H1 (cell line): Measurements from ENCODE around the gene GSKIP. TPM values are rescaled to one million over a fixed set of nuclear protein-coding genes. Genes with fewer than 3 reads are reported as not detected.

ENCODE experiments used
- ASH2L ChIP-seq: fragments of 200-600, 300-600 bp; sonication (generic); IDR thresholded peaks from one replicate; pipeline ENCODE4 v1.7.1; 2017; ENCODE audit warnings: low read length
- BCL11A ChIP-seq, 2 experiments: IDR thresholded peaks; one replicate each; pipeline ENCODE4 v1.6.1; 2011; ENCODE audit warnings: low read depth in 2 of 2, low read length in 2 of 2, mild to moderate bottlenecking in 2 of 2
- CEBPB ChIP-seq: IDR thresholded peaks from 2 replicates; pipeline ENCODE4 v1.6.1; 2012; ENCODE audit warnings: low read depth, low read length
- JUND ChIP-seq: IDR thresholded peaks from 2 replicates; pipeline ENCODE4 v1.6.1; 2011; ENCODE audit warnings: mild to moderate bottlenecking, improper control_type of control experiment, low read length
- POLR2AphosphoS5 ChIP-seq: IDR thresholded peaks from 2 replicates; pipeline ENCODE4 v1.6.1; 2011; ENCODE audit warnings: low read depth, low read length
- SIRT6 ChIP-seq: IDR thresholded peaks from one replicate; pipeline ENCODE4 v1.7.1; 2012; ENCODE audit warnings: low read length, inconsistent platforms
- TAF7 ChIP-seq: optimal IDR thresholded peaks from 2 replicates; pipeline ENCODE3; 2011; ENCODE audit warnings: low read depth, mild to moderate bottlenecking, inconsistent platforms, low read length, moderate library complexity, borderline replicate concordance
- TCF12 ChIP-seq: IDR thresholded peaks from 2 replicates; pipeline ENCODE4 v1.6.1; 2011; ENCODE audit warnings: low read depth, mild to moderate bottlenecking, low read length
- polyA plus RNA-seq, 7 experiments: library from polyadenylated mRNA; depleted of rRNA in 3 of 7; stranded (reverse) in 5 of 7; unstranded in 2 of 7; fragments of >200 nt in 5 of 7; fragments of 200-250 nt in 2 of 7; gene quantifications; 1 replicate in 5 of 7; 2 replicates in 1 of 7; 4 replicates in 1 of 7; pipeline versions ENCODE4 v1.2.1 to v1.2.3, GENCODE V29; 2011 to 2013; ENCODE audit warnings: missing spikeins in 2 of 7, mixed read lengths in 2 of 7
- total RNA-seq: library from RNA; stranded (reverse); fragmentation: NEBNext Ultra II Directional; extraction: Animal tissue kit (Norgen Biotek cat#: 25700); gene quantifications from 2 replicates; pipeline ENCODE4 v1.2.1, GENCODE V29; 2021
- TF ChIP-seq, protein P1 (sequence below): fragments of 300-600 bp; sonication (generic); IDR thresholded peaks from 2 replicates; pipeline ENCODE4 v1.7.1; 2012; ENCODE audit warnings: low read length, moderate library complexity, mild to moderate bottlenecking, inconsistent platforms; ENCODE audit not compliant: insufficient replicate concordance
- TF ChIP-seq, protein P2 (sequence below): IDR thresholded peaks from 2 replicates; pipeline ENCODE4 v1.6.1; 2011; ENCODE audit warnings: low read length, improper control_type of control experiment

Gene GSKIP
- total and polyA plus RNA-seq, 2 of the 8 experiments (the other 6 are each of a cell fraction or from before 2014, with no cell fraction given), result 20.3 to 37.1 TPM

DNA sequence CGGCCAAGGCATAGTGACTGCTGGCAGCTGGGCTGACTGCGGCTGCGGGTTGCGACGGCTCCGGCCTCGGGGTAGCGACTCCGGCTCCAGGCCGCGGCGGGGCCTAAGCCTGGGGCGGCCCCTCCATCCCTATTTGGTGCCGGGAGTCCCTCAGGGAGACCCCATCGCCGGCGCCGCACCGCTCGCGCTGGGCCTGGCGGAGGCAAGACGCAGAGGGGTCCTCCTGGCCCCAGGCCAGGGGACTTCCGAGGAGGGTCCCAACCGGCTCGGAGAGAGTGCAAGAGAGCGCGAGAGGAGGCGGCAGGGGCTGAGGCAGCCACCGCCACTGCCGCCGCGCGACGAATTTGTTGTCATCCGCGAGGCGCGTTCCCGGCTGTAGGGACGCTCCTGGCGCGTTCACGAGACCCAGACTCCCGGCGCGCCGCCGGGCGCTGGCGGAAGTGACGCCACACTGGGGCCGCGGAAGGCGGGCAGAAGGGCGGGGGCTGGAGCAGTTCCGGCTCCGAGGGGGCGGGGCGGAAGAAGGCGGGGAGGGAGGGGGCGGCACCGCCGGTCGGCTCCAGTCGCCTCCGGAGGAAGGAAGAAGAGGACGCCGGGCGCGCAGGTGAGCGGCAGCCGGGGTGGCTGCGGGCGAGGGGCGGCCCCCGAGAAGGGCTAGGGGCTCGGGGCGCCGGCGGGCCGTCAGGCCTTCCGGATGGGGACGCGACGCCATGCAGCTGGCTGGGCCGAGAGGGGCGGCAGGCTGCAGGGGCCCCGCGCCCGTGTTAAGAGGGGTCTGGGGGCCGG lies at the start of gene GSKIP, which contains the start of gene ATG2B (continued):
- TF ChIP-seq, protein P1, sequence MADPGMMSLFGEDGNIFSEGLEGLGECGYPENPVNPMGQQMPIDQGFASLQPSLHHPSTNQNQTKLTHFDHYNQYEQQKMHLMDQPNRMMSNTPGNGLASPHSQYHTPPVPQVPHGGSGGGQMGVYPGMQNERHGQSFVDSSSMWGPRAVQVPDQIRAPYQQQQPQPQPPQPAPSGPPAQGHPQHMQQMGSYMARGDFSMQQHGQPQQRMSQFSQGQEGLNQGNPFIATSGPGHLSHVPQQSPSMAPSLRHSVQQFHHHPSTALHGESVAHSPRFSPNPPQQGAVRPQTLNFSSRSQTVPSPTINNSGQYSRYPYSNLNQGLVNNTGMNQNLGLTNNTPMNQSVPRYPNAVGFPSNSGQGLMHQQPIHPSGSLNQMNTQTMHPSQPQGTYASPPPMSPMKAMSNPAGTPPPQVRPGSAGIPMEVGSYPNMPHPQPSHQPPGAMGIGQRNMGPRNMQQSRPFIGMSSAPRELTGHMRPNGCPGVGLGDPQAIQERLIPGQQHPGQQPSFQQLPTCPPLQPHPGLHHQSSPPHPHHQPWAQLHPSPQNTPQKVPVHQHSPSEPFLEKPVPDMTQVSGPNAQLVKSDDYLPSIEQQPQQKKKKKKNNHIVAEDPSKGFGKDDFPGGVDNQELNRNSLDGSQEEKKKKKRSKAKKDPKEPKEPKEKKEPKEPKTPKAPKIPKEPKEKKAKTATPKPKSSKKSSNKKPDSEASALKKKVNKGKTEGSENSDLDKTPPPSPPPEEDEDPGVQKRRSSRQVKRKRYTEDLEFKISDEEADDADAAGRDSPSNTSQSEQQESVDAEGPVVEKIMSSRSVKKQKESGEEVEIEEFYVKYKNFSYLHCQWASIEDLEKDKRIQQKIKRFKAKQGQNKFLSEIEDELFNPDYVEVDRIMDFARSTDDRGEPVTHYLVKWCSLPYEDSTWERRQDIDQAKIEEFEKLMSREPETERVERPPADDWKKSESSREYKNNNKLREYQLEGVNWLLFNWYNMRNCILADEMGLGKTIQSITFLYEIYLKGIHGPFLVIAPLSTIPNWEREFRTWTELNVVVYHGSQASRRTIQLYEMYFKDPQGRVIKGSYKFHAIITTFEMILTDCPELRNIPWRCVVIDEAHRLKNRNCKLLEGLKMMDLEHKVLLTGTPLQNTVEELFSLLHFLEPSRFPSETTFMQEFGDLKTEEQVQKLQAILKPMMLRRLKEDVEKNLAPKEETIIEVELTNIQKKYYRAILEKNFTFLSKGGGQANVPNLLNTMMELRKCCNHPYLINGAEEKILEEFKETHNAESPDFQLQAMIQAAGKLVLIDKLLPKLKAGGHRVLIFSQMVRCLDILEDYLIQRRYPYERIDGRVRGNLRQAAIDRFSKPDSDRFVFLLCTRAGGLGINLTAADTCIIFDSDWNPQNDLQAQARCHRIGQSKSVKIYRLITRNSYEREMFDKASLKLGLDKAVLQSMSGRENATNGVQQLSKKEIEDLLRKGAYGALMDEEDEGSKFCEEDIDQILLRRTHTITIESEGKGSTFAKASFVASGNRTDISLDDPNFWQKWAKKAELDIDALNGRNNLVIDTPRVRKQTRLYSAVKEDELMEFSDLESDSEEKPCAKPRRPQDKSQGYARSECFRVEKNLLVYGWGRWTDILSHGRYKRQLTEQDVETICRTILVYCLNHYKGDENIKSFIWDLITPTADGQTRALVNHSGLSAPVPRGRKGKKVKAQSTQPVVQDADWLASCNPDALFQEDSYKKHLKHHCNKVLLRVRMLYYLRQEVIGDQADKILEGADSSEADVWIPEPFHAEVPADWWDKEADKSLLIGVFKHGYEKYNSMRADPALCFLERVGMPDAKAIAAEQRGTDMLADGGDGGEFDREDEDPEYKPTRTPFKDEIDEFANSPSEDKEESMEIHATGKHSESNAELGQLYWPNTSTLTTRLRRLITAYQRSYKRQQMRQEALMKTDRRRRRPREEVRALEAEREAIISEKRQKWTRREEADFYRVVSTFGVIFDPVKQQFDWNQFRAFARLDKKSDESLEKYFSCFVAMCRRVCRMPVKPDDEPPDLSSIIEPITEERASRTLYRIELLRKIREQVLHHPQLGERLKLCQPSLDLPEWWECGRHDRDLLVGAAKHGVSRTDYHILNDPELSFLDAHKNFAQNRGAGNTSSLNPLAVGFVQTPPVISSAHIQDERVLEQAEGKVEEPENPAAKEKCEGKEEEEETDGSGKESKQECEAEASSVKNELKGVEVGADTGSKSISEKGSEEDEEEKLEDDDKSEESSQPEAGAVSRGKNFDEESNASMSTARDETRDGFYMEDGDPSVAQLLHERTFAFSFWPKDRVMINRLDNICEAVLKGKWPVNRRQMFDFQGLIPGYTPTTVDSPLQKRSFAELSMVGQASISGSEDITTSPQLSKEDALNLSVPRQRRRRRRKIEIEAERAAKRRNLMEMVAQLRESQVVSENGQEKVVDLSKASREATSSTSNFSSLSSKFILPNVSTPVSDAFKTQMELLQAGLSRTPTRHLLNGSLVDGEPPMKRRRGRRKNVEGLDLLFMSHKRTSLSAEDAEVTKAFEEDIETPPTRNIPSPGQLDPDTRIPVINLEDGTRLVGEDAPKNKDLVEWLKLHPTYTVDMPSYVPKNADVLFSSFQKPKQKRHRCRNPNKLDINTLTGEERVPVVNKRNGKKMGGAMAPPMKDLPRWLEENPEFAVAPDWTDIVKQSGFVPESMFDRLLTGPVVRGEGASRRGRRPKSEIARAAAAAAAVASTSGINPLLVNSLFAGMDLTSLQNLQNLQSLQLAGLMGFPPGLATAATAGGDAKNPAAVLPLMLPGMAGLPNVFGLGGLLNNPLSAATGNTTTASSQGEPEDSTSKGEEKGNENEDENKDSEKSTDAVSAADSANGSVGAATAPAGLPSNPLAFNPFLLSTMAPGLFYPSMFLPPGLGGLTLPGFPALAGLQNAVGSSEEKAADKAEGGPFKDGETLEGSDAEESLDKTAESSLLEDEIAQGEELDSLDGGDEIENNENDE, result no peak
- no peak for TF ChIP-seq TCF12
- no peak for TF ChIP-seq BCL11A (IDR thresholded peaks at IDR 0.05; ENCODE audit: low read depth in 2 of 2, low read length in 2 of 2)
- peak; percentile 69 for TF ChIP-seq TAF7
- no peak for TF ChIP-seq SIRT6
- no peak for TF ChIP-seq JUND
- TF ChIP-seq CEBPB, result no peak
- TF ChIP-seq, protein P2, sequence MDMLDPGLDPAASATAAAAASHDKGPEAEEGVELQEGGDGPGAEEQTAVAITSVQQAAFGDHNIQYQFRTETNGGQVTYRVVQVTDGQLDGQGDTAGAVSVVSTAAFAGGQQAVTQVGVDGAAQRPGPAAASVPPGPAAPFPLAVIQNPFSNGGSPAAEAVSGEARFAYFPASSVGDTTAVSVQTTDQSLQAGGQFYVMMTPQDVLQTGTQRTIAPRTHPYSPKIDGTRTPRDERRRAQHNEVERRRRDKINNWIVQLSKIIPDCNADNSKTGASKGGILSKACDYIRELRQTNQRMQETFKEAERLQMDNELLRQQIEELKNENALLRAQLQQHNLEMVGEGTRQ, result no peak
- peak; percentile 61 for TF ChIP-seq POLR2AphosphoS5
- peak; percentile 99 for TF ChIP-seq ASH2L
